GM12878 (cell line): Measurements from ENCODE around the gene MAP4K5. TPM values are rescaled to one million over a fixed set of nuclear protein-coding genes. Genes with fewer than 3 reads are reported as not detected.
A peak's percentile ranks its signal among the peaks of the same experiment; 100 is the strongest.

Experiments used
- ATAC-seq: fragments of 200-7000 bp; cut with Tn5 transposase; 3 replicates; pipeline ENCODE4 v1.9.1; 2020; ENCODE audit warnings: mild to moderate bottlenecking, moderate library complexity
- BruUV-seq: library from RNA; stranded (reverse); fragments of 400-500 nt; replicated peaks from 2 replicates; lab custom pipeline; 2021; lab: Mats Ljungman, UMichigan
- CTCF ChIA-PET: fragments of 300-600 bp; sonication (Branson Sonifier 250); formaldehyde crosslinking; extraction: SDS; loops from one replicate; lab custom pipeline; 2021; ENCODE audit warnings: inconsistent platforms; lab: Yijun Ruan, JAX
- POLR2A ChIA-PET: fragments of 350-600 bp; formaldehyde crosslinking; extraction: SDS; loops from one replicate; lab custom pipeline; 2021; ENCODE audit warnings: inconsistent platforms; lab: Charles Lee
- RAD21 ChIA-PET: fragments of 300-600 bp; sonication (Branson Sonifier 250); formaldehyde crosslinking; loops from one replicate; lab custom pipeline; 2023; ENCODE audit warnings: antibody characterized with exemption; ENCODE audit not compliant: unreplicated experiment; lab: Charles Lee
- SMC1A ChIA-PET: fragments of 300-600 bp; sonication (Branson Sonifier 250); formaldehyde crosslinking; loops from one replicate; lab custom pipeline; 2023; ENCODE audit not compliant: unreplicated experiment, uncharacterized antibody; lab: Charles Lee
- DNase-seq: peaks from one replicate; pipeline ENCODE4 v3.0.0-alpha.2; 2011; ENCODE audit warnings: low read depth, low spot score
- FAIRE-seq: peaks from 3 replicates; lab custom pipeline; 2011; peaks lifted over from hg19 to GRCh38; lab: Jason Lieb, UNC
- H2AFZ ChIP-seq: 2 replicates; pipeline ENCODE4 v1.6.0; 2011; ENCODE audit warnings: low read depth, low read length, control low read depth; ENCODE audit not compliant: control insufficient read depth
- H3K27ac ChIP-seq: 2 replicates; pipeline ENCODE4 v1.5.1; 2011; ENCODE audit warnings: control low read depth; ENCODE audit not compliant: control insufficient read depth, insufficient read depth
- H3K27me3 ChIP-seq, 2 experiments: replicated peaks in 1 of 2; 2 replicates each; pipeline versions ENCODE4 v1.6.0 to v1.6.1; 2011; ENCODE audit warnings: low read length in 1 of 2; ENCODE audit not compliant: control insufficient read depth in 2 of 2, insufficient read depth in 2 of 2
- H3K36me3 ChIP-seq, 2 experiments: 2 replicates each; pipeline ENCODE4 v1.5.1; 2011; ENCODE audit warnings: low read length in 1 of 2; ENCODE audit not compliant: control insufficient read depth in 2 of 2, insufficient read depth in 2 of 2
- H3K4me1 ChIP-seq: 2 replicates; pipeline ENCODE4 v1.6.1; 2011; ENCODE audit warnings: mild to moderate bottlenecking, low read length, moderate library complexity, mixed read lengths; ENCODE audit not compliant: control insufficient read depth, insufficient read depth
- H3K4me2 ChIP-seq: 2 replicates; pipeline ENCODE4 v1.6.0; 2011; ENCODE audit warnings: control low read depth; ENCODE audit not compliant: control insufficient read depth, insufficient read depth
- H3K4me3 ChIP-seq: fragments of 200-600 bp; sonication (generic); 2 replicates; pipeline ENCODE4 v1.5.1; 2016
- H3K79me2 ChIP-seq: 2 replicates; pipeline ENCODE4 v1.6.0; 2011; ENCODE audit warnings: low read length; ENCODE audit not compliant: control insufficient read depth, insufficient read depth
- H3K9ac ChIP-seq: 2 replicates; pipeline ENCODE4 v1.8.0; 2011; ENCODE audit warnings: low read length, control low read depth, mixed read lengths; ENCODE audit not compliant: control insufficient read depth, insufficient read depth
- H3K9me3 ChIP-seq: replicated peaks from 3 replicates; pipeline ENCODE4 v1.5.1; 2011; ENCODE audit warnings: mild to moderate bottlenecking, low read length; ENCODE audit not compliant: control insufficient read depth, insufficient read depth
- H4K20me1 ChIP-seq: 2 replicates; pipeline ENCODE4 v1.6.0; 2011; ENCODE audit not compliant: control insufficient read depth, insufficient read depth
- CTCF ChIP-seq, 3 experiments: IDR thresholded peaks in 2 of 3; conservative IDR thresholded peaks in 1 of 3; 2 replicates each; pipeline ENCODE4 v1.5.1; 2011; ENCODE audit warnings: low read depth in 3 of 3, low read length in 3 of 3, mild to moderate bottlenecking in 3 of 3, control low read depth in 2 of 3, moderate library complexity in 2 of 3, inconsistent platforms in 1 of 3, mixed read lengths in 1 of 3; ENCODE audit not compliant: control insufficient read depth in 2 of 3, insufficient read depth in 1 of 3; ENCODE audit errors: extremely low read depth in 1 of 3
- DPF2 ChIP-seq: fragments of 450-650 bp; IDR thresholded peaks from 2 replicates; pipeline ENCODE4 v1.6.1; 2017; ENCODE audit warnings: mild to moderate bottlenecking
- EED ChIP-seq: sonication (generic); IDR thresholded peaks from 2 replicates; pipeline ENCODE4 v1.6.1; 2016; ENCODE audit warnings: antibody characterized with exemption, low read depth
- IKZF2 ChIP-seq, 2 experiments: fragments of 450-650 bp; IDR thresholded peaks; 2 replicates each; pipeline ENCODE4 v1.6.1; 2017; ENCODE audit warnings: mild to moderate bottlenecking in 2 of 2, moderate library complexity in 2 of 2
- IRF4 ChIP-seq: IDR thresholded peaks from 2 replicates; pipeline ENCODE4 v1.6.1; 2011; ENCODE audit warnings: low read depth, low read length
- POLR2A ChIP-seq: IDR thresholded peaks from 2 replicates; pipeline ENCODE4 v1.6.1; 2011; ENCODE audit warnings: low read depth, mild to moderate bottlenecking, low read length
- RUNX3 ChIP-seq: IDR thresholded peaks from 2 replicates; pipeline ENCODE4 v1.6.1; 2012; ENCODE audit warnings: low read length, inconsistent platforms
- SUZ12 ChIP-seq: fragments of 200-600 bp; sonication (generic); IDR thresholded peaks from one replicate; pipeline ENCODE4 v1.6.1; 2018; ENCODE audit warnings: antibody characterized with exemption, mild to moderate bottlenecking; ENCODE audit not compliant: unreplicated experiment
- YY1 ChIP-seq: IDR thresholded peaks from 2 replicates; pipeline ENCODE4 v1.6.1; 2011; ENCODE audit warnings: low read depth, mild to moderate bottlenecking, low read length
- ZNF384 ChIP-seq: IDR thresholded peaks from 2 replicates; pipeline ENCODE4 v1.6.1; 2012; ENCODE audit warnings: low read depth, mild to moderate bottlenecking, low read length, improper control_type of control experiment, borderline replicate concordance
- ZSCAN29 ChIP-seq: fragments of 450-650 bp; IDR thresholded peaks from 2 replicates; pipeline ENCODE4 v1.6.1; 2017; ENCODE audit warnings: mild to moderate bottlenecking, moderate library complexity
- WGBS: methylation state at CpG from one replicate; pipeline ENCODE4 v1.1.6; 2016; ENCODE audit warnings: low lambda C conversion rate; ENCODE audit not compliant: insufficient replicate concordance, insufficient coverage; ENCODE audit errors: missing lambda C conversion rate; 5-methylcytosine and 5-hydroxymethylcytosine counted together
- in situ Hi-C: fragments of 300-500 bp; cut with MboI; formaldehyde crosslinking; loops from 9 replicates; pipeline ENCODE4 v1.14.3; 2018; ENCODE audit warnings: mixed read lengths
- intact Hi-C: fragments of 100-400 bp; cut with micrococcal nuclease; formaldehyde crosslinking; loops from one replicate; pipeline ENCODE4 v1.14.2; 2022; ENCODE audit not compliant: unreplicated experiment
- polyA plus RNA-seq, 11 experiments: library from polyadenylated mRNA; depleted of rRNA in 4 of 11; unstranded in 6 of 11; stranded (reverse) in 5 of 11; fragments of >200 nt; fragmentation: Nextera tagmentation in 4 of 11; fragmentation: Illumina TruSeq in 1 of 11; extraction: Ambion mirVana in 4 of 11; extraction: Trizol in 1 of 11; gene quantifications; 1 replicate in 1 of 11; 2 replicates in 10 of 11; pipeline versions ENCODE4 v1.2.1 to v1.2.3, GENCODE V29; 2011 to 2016; ENCODE audit warnings: inconsistent platforms in 2 of 11, missing spikeins in 2 of 11, low read depth in 1 of 11
- total RNA-seq, 4 experiments: library from RNA; depleted of rRNA in 3 of 4; stranded (reverse); fragments of >200 nt in 3 of 4; fragmentation: Illumina TruSeq in 1 of 4; extraction: Trizol in 1 of 4; gene quantifications; 2 replicates each; pipeline versions ENCODE4 v1.2.1 to v1.2.3, GENCODE V29; 2013 to 2021
- TF ChIP-seq, protein P1 (sequence below): fragments of 450-650 bp; IDR thresholded peaks from 2 replicates; pipeline ENCODE4 v1.6.1; 2016; ENCODE audit warnings: mild to moderate bottlenecking, moderate library complexity, borderline replicate concordance

Gene MAP4K5
- total and polyA plus RNA-seq, 10 of the 15 experiments (the other 5 are each of a cell fraction or from before 2014, with no cell fraction given) = 9.1 to 41.3 (median 30.1) TPM

DNA sequence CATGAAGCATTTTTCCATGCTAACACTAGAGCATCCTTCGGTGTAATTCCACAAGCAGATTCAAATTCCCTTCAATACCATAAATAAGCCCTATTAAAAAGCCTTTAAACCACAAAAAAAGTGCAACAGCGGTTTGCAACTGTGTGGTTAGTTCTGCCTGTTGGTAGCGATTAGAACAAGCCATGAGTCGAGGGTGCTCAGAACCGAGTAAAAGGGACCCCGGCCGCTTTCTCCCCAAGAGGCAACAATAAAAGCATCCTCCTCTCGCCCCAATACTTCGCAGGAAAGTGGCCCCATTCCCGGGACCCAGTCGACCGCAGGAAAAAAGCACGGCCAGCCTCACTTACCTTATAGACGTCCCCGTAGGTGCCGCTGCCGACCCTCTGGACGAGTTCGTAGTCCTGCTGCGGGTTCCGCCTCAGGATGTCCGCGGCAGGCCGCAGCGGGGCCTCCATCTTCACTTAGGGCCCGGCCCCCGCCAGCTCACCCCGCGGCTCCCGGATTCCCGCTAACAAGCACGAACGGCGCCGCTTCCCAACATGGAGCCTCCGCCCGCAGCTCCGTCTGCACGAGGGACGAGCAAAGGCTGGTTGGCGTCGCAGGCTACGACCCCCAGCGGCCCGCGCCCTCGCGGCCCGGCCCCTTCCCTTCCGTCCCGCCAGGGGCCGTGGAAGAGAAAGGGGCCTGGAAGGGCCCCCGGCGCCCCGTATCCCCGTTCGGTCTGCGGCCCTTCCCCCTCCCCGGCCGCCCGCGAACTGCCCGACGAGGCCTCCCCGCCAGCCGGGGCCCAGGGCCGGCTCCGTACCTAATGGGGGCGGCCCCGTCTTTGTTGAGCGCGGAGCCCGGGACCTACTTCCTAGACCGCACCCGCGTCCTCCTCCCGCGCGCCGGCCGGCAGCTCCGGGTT, 521 bp downstream of the MAP4K5 start:
- TF ChIP-seq RUNX3 = peak; percentile 57
- no peak for TF ChIP-seq ZNF384
- TF ChIP-seq POLR2A = peak; percentile 75; the same call in 1 of the 2 replicates
- 0 out of 6 replicates have a peak, but pooled peaks of 1 of the 3 experiments have one; percentile 0 for TF ChIP-seq CTCF (IDR thresholded peaks at IDR 0.05 in 2 of 3, conservative IDR thresholded peaks at IDR 0.05 in 1 of 3; ENCODE audit: control insufficient read depth in 2 of 3, extremely low read depth in 1 of 3, insufficient read depth in 1 of 3, low read depth in 3 of 3, low read length in 3 of 3)
- peak in 1 of 2 experiments; percentile 45; a peak in 1 of 4 replicates for TF ChIP-seq IKZF2 (IDR thresholded peaks at IDR 0.05)
- TF ChIP-seq YY1 = peak; percentile 68
- TF ChIP-seq, protein P1, sequence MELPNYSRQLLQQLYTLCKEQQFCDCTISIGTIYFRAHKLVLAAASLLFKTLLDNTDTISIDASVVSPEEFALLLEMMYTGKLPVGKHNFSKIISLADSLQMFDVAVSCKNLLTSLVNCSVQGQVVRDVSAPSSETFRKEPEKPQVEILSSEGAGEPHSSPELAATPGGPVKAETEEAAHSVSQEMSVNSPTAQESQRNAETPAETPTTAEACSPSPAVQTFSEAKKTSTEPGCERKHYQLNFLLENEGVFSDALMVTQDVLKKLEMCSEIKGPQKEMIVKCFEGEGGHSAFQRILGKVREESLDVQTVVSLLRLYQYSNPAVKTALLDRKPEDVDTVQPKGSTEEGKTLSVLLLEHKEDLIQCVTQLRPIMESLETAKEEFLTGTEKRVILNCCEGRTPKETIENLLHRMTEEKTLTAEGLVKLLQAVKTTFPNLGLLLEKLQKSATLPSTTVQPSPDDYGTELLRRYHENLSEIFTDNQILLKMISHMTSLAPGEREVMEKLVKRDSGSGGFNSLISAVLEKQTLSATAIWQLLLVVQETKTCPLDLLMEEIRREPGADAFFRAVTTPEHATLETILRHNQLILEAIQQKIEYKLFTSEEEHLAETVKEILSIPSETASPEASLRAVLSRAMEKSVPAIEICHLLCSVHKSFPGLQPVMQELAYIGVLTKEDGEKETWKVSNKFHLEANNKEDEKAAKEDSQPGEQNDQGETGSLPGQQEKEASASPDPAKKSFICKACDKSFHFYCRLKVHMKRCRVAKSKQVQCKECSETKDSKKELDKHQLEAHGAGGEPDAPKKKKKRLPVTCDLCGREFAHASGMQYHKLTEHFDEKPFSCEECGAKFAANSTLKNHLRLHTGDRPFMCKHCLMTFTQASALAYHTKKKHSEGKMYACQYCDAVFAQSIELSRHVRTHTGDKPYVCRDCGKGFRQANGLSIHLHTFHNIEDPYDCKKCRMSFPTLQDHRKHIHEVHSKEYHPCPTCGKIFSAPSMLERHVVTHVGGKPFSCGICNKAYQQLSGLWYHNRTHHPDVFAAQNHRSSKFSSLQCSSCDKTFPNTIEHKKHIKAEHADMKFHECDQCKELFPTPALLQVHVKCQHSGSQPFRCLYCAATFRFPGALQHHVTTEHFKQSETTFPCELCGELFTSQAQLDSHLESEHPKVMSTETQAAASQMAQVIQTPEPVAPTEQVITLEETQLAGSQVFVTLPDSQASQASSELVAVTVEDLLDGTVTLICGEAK = 0 out of 2 replicates have a peak, but pooled peaks have one; percentile 9
- TF ChIP-seq SUZ12 = no peak
- peak; percentile 28; the same call in 1 of the 2 replicates for TF ChIP-seq EED
- TF ChIP-seq DPF2 = peak; percentile 78; the same call in 1 of the 2 replicates
- 0 out of 2 replicates have a peak, but pooled peaks have one; percentile 56 for TF ChIP-seq ZSCAN29
- TF ChIP-seq IRF4 = no peak
- Histone ChIP-seq H3K27ac (peak overlapping the region; percentile 75), H3K79me2 (peaks cover 35% of the 10 kb centered on the region), H3K27me3 (no peaks in the 10 kb centered on the region), H3K36me3 (no peaks in the 10 kb centered on the region), H2AFZ (peak overlapping the region; percentile 98), H4K20me1 (no peaks in the 10 kb centered on the region), H3K4me2 (peak overlapping the region; percentile 48), H3K4me3 (peak overlapping the region; percentile 81), H3K9me3 (no peaks in the 10 kb centered on the region; the same call in 2 of the 3 replicates), H3K9ac (peak overlapping the region; percentile 73), H3K4me1 (peaks cover 10% of the 10 kb centered on the region)
- ATAC-seq (peak; percentile 35), FAIRE-seq (no peak), DNase-seq (no peak)
- in situ Hi-C loops (loop anchor here (5.0 kb wide), 1 partner anchor 680 kb away; the partner anchor contains the start of gene NEMF), intact Hi-C loops (loop anchor here (1.0 to 5.0 kb wide), 6 partner anchors 190 to 900 kb away; partner anchors contain the start of genes NEMF and SOS2)
- ChIA-PET POLR2A (interaction anchor here (0.8 kb wide), 1 partner anchor 208 kb away, joined by 3 read pairs; no protein-coding TSS in a partner anchor), RAD21 (interaction anchor here (0.8 to 3.0 kb wide), 7 partner anchors 9 to 530 kb away, joined by 3 to 14 read pairs (median 4); no protein-coding TSS in a partner anchor), CTCF (interaction anchor here (0.9 to 2.0 kb wide), 8 partner anchors 9 to 211 kb away, joined by 3 to 11 read pairs (median 3); no protein-coding TSS in a partner anchor), SMC1A (interaction anchor here (1.0 to 1.6 kb wide), 6 partner anchors 9 to 678 kb away, joined by 3 to 8 read pairs (median 5); no protein-coding TSS in a partner anchor)
- WGBS = under 1% methylated on average over 66 of the region's 82 CpGs
- BruUV-seq = no TSS peak
